Upper lobe of right lung (tissue), 1 donor: ENCODE results near the gene SLC17A3. TPM values are rescaled to one million over a fixed set of nuclear protein-coding genes. Genes with fewer than 3 reads are reported as not detected.

ENCODE experiments used
- ATAC-seq: fragments of 200-7000 bp; cut with Tn5 transposase; one replicate; pipeline ENCODE4 v1.9.1; 2020; ENCODE audit warnings: mild to moderate bottlenecking, moderate library complexity
- DNase-seq: peaks from one replicate; pipeline ENCODE4 v3.0.0-alpha.2; 2020
- H3K27ac ChIP-seq: fragments of 200-600 bp; one replicate; pipeline ENCODE4 v1.8.0; 2022
- H3K27me3 ChIP-seq: fragments of 200-600 bp; one replicate; pipeline ENCODE4 v1.8.0; 2022; ENCODE audit warnings: mild to moderate bottlenecking
- H3K36me3 ChIP-seq: fragments of 200-600 bp; one replicate; pipeline ENCODE4 v1.8.0; 2022
- H3K4me1 ChIP-seq: fragments of 200-600 bp; one replicate; pipeline ENCODE4 v1.8.0; 2022
- H3K4me3 ChIP-seq: fragments of 200-600 bp; one replicate; pipeline ENCODE4 v1.8.0; 2022; ENCODE audit warnings: mild to moderate bottlenecking
- H3K9me3 ChIP-seq: fragments of 200-600 bp; one replicate; pipeline ENCODE4 v1.8.0; 2022
- CTCF ChIP-seq: fragments of 200-600 bp; IDR thresholded peaks from one replicate; pipeline ENCODE4 v1.8.0; 2022; ENCODE audit warnings: antibody characterized with exemption
- intact Hi-C: fragments of 100-400 bp; cut with DNase I; formaldehyde crosslinking; loops from one replicate; pipeline ENCODE4 v1.11.0; 2022
- total RNA-seq: library from RNA; stranded (reverse); fragmentation: NEBNext Ultra II Directional; extraction: Animal tissue kit (Norgen Biotek cat#: 25700); gene quantifications from one replicate; pipeline ENCODE4 v1.2.1, GENCODE V29; 2021
- donor health status: DM: no; HTN: yes; CAD: no; lungs with severe emphysema.

Gene SLC17A3
- total RNA-seq, 1 donor from 2014 or later: not detected

GRCh38 chr6:25831532-25832306 lies 42.3 kb downstream of the SLC17A3 start, which contains the start of gene SLC17A1:
TSS of gene SLC17A1 (minus strand) at chr6:25832052. CDS start at chr6:25830557, 1,495 bp downstream.
- no peak for TF ChIP-seq CTCF
- no peaks in the 10 kb centered on the region for H3K9me3 ChIP-seq
- ATAC-seq: peak; percentile 21
- no peaks in the 10 kb centered on the region for H3K4me1 ChIP-seq
- DNase-seq: no peak
- intact Hi-C loops: no loop called here
- no peaks in the 10 kb centered on the region for H3K36me3 ChIP-seq
- no peaks in the 10 kb centered on the region for H3K27me3 ChIP-seq
- no peak within 1 kb of the TSS for H3K4me3 ChIP-seq
- no peak within 1 kb of the TSS for H3K27ac ChIP-seq

- intact Hi-C loops: no loop called here
These were observed 43.6 kb downstream of the SLC17A3 start for GRCh38 chr6:25830458-25830857.

GRCh38 chr6:25829375-25829774 lies 44.7 kb downstream of the SLC17A3 start:
- no peak overlapping the region for H3K4me3 ChIP-seq
- ATAC-seq (no peak), DNase-seq (no peak)
- no peaks in the 10 kb centered on the region for H3K4me1 ChIP-seq
- no peak overlapping the region for H3K27ac ChIP-seq
- H3K36me3 ChIP-seq: no peaks in the 10 kb centered on the region
- no peak for TF ChIP-seq CTCF
- no peaks in the 10 kb centered on the region for H3K27me3 ChIP-seq
- intact Hi-C loops: no loop called here
- no peaks in the 10 kb centered on the region for H3K9me3 ChIP-seq

More at GRCh38 chr6:25830458-25830857, 43.6 kb downstream of the SLC17A3 start:
- no peaks in the 10 kb centered on the region for H3K27me3 ChIP-seq
- H3K4me1 ChIP-seq: no peaks in the 10 kb centered on the region
- H3K9me3 ChIP-seq: no peaks in the 10 kb centered on the region
- ATAC-seq (no peak), DNase-seq (no peak)
- H3K4me3 ChIP-seq: no peak overlapping the region
- H3K36me3 ChIP-seq: no peaks in the 10 kb centered on the region
- no peak for TF ChIP-seq CTCF
- no peak overlapping the region for H3K27ac ChIP-seq

- no peak overlapping the region for H3K4me3 ChIP-seq
- no peak for TF ChIP-seq CTCF
- no peaks in the 10 kb centered on the region for H3K27me3 ChIP-seq
- H3K4me1 ChIP-seq: no peaks in the 10 kb centered on the region
- ATAC-seq (no peak), DNase-seq (no peak)
- intact Hi-C loops: no loop called here
- H3K36me3 ChIP-seq: no peaks in the 10 kb centered on the region
- no peaks in the 10 kb centered on the region for H3K9me3 ChIP-seq
- H3K27ac ChIP-seq: no peak overlapping the region
These were observed 52.7 kb downstream of the SLC17A3 start for GRCh38 chr6:25821341-25821740.

GRCh38 chr6:25816252-25816651 lies 57.8 kb downstream of the SLC17A3 start:
- H3K36me3 ChIP-seq: no peaks in the 10 kb centered on the region
- H3K9me3 ChIP-seq: no peaks in the 10 kb centered on the region
- no peaks in the 10 kb centered on the region for H3K4me1 ChIP-seq
- H3K4me3 ChIP-seq: no peak overlapping the region
- no peaks in the 10 kb centered on the region for H3K27me3 ChIP-seq
- H3K27ac ChIP-seq: no peak overlapping the region
- ATAC-seq (no peak), DNase-seq (no peak)
- intact Hi-C loops: no loop called here
- TF ChIP-seq CTCF: no peak
